ACC112 (cell line): ENCODE results near the gene CADPS2.
"Not testable (repeated sequence)": the region's sequence is repeated elsewhere in the genome, so short reads cannot be mapped to it uniquely, and the experiment has no call there.

Experiments
- H2AFZ ChIP-seq: fragments of 200-600 bp; sonication (generic); one replicate; pipeline ENCODE4 v1.6.0; 2017; ENCODE audit warnings: antibody characterized with exemption, low read length; ENCODE audit not compliant: unreplicated experiment
- H3K27ac ChIP-seq: fragments of 200-600 bp; sonication (generic); 2 replicates; pipeline ENCODE4 v1.5.1; 2014; ENCODE audit warnings: low read depth, mild to moderate bottlenecking, antibody characterized with exemption, low read length, moderate library complexity
- H3K27me3 ChIP-seq: fragments of 200-600 bp; sonication (generic); 2 replicates; pipeline ENCODE4 v1.6.1; 2014; ENCODE audit warnings: mild to moderate bottlenecking, antibody characterized with exemption, low read length, moderate library complexity, mixed read lengths; ENCODE audit not compliant: insufficient read depth
- H3K36me3 ChIP-seq: fragments of 200-600 bp; sonication (generic); 2 replicates; pipeline ENCODE4 v1.6.1; 2016; ENCODE audit warnings: mild to moderate bottlenecking, antibody characterized with exemption, low read length, moderate library complexity, mixed read lengths; ENCODE audit not compliant: insufficient read depth
- H3K4me1 ChIP-seq: fragments of 200-600 bp; sonication (generic); one replicate; pipeline ENCODE4 v1.6.1; 2016; ENCODE audit warnings: low read length, mixed read lengths; ENCODE audit not compliant: insufficient read depth, unreplicated experiment, control insufficient read depth
- H3K4me3 ChIP-seq: fragments of 200-600 bp; sonication (generic); 2 replicates; pipeline ENCODE4 v1.5.1; 2014; ENCODE audit warnings: mild to moderate bottlenecking, low read depth, low read length
- H3K79me2 ChIP-seq: fragments of 200-600 bp; sonication (generic); one replicate; pipeline ENCODE4 v1.6.0; 2016; ENCODE audit warnings: low read length; ENCODE audit not compliant: control insufficient read depth, unreplicated experiment, insufficient read depth

Gene CADPS2

DNA sequence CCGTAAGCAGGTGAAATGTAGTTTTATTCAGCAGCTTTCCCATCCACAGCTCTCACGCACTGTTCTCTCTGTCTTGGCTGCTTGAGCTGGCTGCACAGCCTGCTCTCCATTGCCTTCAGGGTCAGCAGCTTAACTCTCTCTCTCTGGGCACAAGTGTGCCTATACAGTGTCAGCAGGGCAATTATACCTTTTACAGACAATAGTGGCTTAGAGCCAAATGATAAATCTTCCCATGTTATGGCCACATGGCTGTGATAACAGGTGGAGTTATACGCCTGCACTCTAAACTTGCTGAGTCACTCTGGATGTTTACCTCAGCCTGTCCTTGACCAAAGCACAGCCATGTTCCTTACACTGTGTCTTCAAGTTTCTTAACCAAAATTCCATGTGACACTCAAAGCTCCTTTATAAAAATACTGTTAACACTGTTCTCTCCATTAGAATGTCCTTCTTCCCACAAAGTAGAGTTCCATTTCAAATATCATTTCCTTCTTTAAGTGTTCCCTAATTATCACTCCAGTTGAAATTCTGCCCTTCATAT is 193.4 kb downstream of the CADPS2 start:
- Histone ChIP-seq H3K36me3 (no peaks in the 10 kb centered on the region), H3K4me3 (no peak overlapping the region), H3K27me3 (no peaks in the 10 kb centered on the region), H3K27ac (no peak overlapping the region), H3K79me2 (no peaks in the 10 kb centered on the region), H3K4me1 (no peaks in the 10 kb centered on the region), H2AFZ (no peak overlapping the region)

DNA sequence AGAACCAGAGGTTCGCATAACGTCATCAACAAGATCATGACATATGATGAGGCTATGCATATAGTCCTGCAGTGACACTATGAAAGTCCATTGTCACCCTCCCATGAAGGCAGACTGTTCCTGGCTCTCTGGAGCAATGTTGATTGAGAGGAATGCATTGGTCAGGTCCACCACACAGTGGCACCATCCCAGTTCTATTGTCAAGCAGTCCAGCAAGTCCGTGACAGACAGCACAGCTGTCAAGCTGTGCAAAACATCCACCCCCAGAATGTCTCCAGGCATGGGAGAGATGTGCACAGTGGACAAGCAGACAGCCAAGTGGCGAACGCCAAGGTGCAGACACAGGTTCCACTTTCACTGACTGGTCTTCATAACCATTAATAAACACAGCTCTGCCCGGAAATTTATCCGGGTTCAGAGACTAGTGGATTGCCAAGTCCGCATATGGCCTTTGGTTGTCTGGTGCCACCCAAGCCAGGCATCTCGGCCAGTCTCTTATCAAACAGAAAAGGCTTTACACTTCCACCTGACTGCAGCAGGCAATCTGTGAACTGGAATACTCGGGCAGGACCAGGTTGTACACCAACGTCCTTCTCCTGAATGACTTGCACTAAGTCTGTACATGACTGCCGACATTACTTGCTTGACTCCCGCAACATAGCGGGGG is 194.6 kb downstream of the CADPS2 start:
- Histone ChIP-seq H3K4me1 (no peaks in the 10 kb centered on the region), H3K36me3 (no peaks in the 10 kb centered on the region), H3K27ac (no peak overlapping the region), H2AFZ (no peak overlapping the region), H3K4me3 (no peak overlapping the region), H3K79me2 (no peaks in the 10 kb centered on the region), H3K27me3 (no peaks in the 10 kb centered on the region)

DNA sequence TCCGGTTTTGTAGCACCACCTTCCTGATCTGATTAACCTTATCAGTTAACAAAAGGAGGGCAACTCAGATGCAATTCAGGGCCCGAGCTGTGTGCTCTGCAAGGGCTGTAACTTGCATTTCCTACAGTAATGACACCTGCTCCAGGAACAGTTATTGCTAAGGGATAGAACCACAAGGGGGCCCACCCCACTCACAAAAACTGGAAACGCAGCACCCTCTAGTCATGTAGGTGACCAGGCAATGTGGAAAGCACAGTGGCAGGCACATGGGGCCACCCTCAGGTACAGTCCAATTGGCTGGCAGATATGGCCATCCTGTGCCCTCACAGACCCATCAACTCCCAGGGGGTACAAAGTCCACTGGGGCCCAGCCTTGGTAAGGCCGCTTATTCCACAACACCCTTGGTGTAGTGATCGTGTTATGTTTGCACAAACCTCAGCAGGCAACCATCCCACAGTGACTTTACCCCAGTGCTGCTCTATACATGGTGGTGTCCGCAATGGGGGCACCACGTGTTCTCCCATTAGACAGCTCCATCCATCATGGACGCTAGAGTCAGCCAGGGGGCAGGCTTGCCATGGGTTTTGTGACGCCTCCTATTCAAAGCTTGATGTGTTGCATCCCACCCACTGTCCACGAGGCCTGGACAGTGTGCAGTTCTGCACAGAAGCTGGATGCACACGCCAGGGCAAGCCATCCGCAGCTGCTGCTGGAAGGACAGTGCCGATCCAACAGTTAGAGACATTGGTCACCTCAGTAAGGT is 196.7 kb downstream of the CADPS2 start:
- no peak overlapping the region for H3K27ac ChIP-seq
- no peaks in the 10 kb centered on the region for H3K79me2 ChIP-seq
- no peaks in the 10 kb centered on the region for H3K36me3 ChIP-seq
- no peak overlapping the region for H2AFZ ChIP-seq
- H3K27me3 ChIP-seq, result no peaks in the 10 kb centered on the region
- no peak overlapping the region for H3K4me3 ChIP-seq
- no peaks in the 10 kb centered on the region for H3K4me1 ChIP-seq

DNA sequence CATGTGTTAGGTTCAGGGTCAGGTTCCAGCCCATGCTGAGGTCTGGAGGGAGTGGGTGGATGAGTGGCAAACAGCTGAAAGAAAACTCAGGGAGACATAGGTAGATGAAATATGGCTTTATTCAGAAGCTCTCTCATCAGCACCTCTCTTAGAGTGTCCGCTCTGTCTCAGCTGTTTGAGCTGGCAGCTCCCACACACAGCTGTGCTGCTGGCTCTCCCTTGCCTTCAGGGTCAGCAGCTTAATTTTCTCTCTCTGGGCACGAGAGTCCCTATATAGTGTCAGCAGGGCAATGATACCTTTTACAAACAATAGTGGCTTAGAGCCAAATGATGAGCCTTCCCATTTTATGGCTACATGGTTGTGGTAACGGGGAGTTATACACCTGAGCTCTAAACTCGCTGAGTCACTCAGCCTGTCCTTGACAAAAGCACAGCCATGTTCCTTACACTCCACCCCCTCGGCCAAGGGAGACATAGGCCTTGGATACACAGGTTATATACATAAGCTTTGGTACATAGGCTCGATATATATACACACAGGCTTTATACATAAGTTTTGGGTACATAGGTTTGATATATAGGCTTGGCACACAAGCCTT is 197.8 kb downstream of the CADPS2 start:
- Histone ChIP-seq H3K36me3 (no peaks in the 10 kb centered on the region), H3K27ac (no peak overlapping the region), H3K4me3 (no peak overlapping the region), H3K4me1 (no peaks in the 10 kb centered on the region), H3K79me2 (no peaks in the 10 kb centered on the region), H3K27me3 (no peaks in the 10 kb centered on the region), H2AFZ (no peak overlapping the region)

DNA sequence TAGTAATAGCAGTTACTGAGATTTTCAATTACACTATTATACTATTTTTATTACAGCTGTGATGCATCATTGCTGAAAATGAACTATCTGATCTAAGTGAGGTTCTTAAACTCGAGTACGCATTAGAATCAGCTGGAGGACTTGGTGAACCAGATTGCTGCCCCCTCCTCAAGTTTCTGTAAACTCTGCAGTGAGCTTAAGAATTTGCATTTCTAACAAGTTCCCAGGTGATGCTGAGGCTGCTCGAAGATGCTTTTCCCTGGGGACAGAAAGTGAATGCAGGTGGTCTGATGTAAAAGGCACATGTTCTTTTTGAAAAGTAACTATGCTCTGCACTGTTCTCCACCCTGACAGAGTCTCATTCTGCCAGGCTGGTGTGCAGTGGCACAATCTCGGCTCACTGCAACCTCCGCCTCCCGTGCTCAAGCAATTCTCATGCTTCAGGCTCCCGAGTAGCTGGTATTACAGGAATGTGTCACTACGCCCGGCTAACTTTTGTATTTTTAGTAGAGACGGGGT is 199.8 kb downstream of the CADPS2 start:
- no peak overlapping the region for H3K27ac ChIP-seq
- H3K36me3 ChIP-seq, result no peaks in the 10 kb centered on the region
- H3K79me2 ChIP-seq, result no peaks in the 10 kb centered on the region
- H3K27me3 ChIP-seq, result no peaks in the 10 kb centered on the region
- no peak overlapping the region for H3K4me3 ChIP-seq
- H3K4me1 ChIP-seq, result no peaks in the 10 kb centered on the region
- no peak overlapping the region for H2AFZ ChIP-seq

DNA sequence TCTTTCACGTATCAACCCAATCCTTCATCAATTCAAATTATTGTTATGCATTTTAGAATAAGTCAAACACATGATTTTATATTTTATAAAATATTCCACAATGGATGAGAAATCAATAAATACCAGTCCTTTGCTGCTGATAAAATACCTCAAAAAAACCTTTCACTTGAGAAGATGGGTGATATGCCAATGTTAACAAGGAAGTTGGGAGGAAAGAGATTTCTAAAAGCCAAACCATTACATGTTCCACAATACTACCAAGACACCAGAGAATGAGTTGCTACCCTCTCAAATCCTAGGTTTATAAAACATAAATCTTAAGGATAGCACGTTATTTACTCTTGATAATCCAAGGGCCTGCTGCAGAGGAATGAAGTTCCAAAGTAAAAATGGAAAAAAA is 201.8 kb downstream of the CADPS2 start:
- Histone ChIP-seq H3K27me3 (no peaks in the 10 kb centered on the region), H3K4me3 (no peak overlapping the region), H3K4me1 (no peaks in the 10 kb centered on the region), H3K27ac (no peak overlapping the region), H3K36me3 (no peaks in the 10 kb centered on the region), H3K79me2 (no peaks in the 10 kb centered on the region), H2AFZ (no peak overlapping the region)

DNA sequence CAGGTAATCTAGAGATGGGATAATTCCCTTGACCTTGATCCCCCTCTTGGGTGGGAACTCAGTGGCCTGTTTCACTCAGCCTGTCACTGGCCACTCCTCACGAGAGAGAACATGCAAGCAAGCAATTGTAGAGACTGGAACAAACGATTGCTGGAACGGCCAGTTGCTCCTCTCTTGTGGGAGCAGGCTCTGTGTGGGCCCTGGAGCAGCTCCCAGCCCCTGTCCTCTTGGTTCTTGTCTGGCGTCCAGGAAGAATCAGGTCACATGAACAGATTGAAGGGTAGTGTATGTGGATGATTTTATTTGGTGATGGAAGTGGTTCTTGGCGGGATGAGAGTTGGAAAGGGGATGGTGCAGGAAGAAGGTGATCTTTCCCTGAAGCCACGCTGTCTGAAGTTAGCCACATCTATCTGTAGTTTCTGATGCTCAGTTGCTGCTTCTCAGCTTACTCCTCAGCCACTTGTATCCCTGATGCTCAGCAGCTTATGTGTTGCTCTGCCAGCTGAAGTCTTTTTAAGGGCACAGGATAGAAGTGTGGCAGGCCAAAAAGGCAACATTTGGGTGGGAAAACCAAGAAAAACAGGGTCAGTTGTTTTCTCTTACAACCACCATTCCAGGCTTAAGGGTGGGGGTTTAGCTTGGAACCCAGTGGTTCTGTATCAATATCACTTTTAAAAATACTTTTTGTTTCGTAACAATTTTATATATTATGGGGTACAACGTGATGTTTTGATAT is 203.3 kb downstream of the CADPS2 start:
- H3K4me3 ChIP-seq, result no peak overlapping the region
- H3K79me2 ChIP-seq, result no peaks in the 10 kb centered on the region
- no peaks in the 10 kb centered on the region for H3K4me1 ChIP-seq
- no peaks in the 10 kb centered on the region for H3K36me3 ChIP-seq
- H2AFZ ChIP-seq, result no peak overlapping the region
- H3K27ac ChIP-seq, result no peak overlapping the region
- no peaks in the 10 kb centered on the region for H3K27me3 ChIP-seq

DNA sequence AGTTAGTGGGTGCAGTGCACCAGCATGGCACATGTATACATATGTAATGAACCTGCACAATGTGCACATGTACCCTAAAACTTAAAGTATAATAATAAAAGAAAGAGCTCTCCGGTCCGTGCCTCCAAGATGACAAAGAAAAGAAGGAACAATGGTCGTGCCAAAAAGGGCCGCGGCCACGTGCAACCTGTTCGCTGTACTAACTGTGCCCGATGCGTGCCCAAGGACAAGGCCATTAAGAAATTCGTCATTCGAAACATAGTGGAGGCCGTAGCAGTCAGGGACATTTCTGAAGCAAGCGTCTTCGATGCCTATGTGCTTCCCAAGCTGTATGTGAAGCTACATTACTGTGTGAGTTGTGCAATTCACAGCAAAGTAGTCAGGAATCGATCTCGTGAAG is 205.1 kb downstream of the CADPS2 start:
- H3K27ac ChIP-seq, H3K79me2 ChIP-seq, H2AFZ ChIP-seq, H3K27me3 ChIP-seq, H3K4me1 ChIP-seq, H3K36me3 ChIP-seq, H3K4me3 ChIP-seq: not testable (repeated sequence)

DNA sequence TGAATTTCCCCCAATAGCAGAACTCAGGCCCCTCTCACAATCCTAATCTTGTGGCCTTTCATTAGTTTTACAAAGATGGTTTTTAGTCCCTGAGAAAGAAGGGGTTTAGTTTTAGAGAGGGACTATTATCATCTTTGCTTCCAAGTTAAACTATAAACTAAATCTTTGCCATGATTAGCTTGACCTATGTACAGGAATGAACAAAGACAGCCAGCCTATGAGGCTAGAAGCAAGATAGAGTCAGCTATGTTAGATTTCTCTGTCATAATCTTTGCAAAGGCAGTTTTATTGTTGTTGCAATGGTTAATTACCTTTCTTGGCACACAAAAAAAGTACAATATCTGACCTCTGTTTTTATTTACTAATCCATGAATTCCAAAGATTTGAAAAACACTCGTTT is 206.4 kb downstream of the CADPS2 start:
- Histone ChIP-seq H2AFZ (no peak overlapping the region), H3K79me2 (no peaks in the 10 kb centered on the region), H3K27ac (no peak overlapping the region), H3K27me3 (no peaks in the 10 kb centered on the region), H3K4me3 (no peak overlapping the region), H3K36me3 (no peaks in the 10 kb centered on the region), H3K4me1 (peaks cover 4% of the 10 kb centered on the region)

DNA sequence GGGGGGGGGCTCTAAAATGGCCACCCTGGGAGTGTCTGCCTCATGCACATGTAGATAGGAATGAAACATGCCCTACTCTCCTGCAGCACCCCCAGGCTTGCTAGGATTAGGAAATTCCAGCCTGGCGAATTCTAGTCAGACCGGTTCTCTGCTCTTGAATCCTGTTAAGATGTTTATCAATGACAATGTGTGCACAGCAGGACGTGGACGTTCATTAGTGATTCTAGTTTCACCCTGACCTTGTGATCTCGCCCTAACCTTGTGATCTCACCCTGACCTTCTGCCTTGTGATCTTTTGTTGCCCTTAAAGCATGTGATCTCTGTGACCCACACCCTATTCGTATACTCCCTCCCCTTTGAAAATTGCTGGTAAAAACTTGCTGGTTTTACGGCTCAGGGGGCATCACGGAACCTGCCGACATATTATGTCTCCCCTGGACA is 207.0 kb downstream of the CADPS2 start:
- not testable (repeated sequence) for H3K27me3 ChIP-seq, H3K4me3 ChIP-seq, H3K79me2 ChIP-seq, H3K36me3 ChIP-seq, H3K27ac ChIP-seq, H3K4me1 ChIP-seq, H2AFZ ChIP-seq
